Activated CD4-positive, CD25-positive, alpha-beta regulatory T cell (primary cell): ENCODE results near the gene THAP11.
"Not testable (repeated sequence)": the region's sequence is repeated elsewhere in the genome, so short reads cannot be mapped to it uniquely, and the experiment has no call there.

Experiments used
- DNase-seq, 4 experiments: peaks; one replicate each; lab custom pipeline; 2025; lab: John Stamatoyannopoulos, UW

THAP11 gene

DNA sequence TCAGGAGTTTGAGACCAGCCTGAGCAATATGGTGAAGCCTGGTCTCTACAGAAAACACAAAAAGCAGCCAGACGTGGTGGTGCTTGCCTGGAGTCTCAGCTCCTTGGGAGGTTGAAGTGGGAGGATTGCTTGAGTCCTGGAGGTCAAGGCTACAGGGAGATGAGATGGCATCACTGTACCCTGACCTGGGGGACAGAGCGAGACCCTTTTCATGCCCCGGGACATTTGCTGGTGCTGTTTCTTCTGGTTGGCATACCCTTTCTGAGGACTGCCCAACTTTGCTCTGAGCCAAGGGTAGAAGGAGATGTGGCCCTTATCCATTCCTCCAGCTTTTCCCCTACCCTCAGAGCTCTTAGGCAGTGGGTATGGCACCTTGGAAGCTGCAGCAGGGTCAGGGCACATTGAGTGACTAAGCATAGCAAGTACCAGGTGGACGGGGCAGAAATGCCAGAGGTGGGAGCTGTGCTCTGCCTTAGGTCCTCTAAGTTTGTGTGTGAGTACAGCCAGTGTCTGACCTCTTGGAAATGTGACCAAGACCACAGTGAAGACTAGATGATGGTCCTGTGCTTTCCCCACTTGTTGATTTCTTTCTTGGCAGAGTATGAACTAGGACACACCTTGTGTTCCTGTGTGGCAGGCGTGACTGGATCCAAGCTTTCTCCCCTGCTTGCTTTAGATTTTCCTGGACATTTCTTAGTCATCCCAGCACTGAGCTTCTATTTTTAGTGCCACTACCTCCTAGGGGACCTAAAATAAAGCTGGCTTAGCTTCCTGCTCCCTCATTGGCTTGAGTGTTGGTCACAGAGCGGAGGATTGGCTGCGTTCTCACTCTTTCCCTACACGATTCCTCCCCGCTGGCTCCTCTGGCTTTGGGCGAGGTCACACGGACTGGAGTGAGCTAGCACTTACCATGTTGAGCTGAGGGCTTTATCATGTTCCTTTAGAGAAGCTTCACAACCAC is 20.8 kb downstream of the THAP11 start:
- no peak for DNase-seq

DNA sequence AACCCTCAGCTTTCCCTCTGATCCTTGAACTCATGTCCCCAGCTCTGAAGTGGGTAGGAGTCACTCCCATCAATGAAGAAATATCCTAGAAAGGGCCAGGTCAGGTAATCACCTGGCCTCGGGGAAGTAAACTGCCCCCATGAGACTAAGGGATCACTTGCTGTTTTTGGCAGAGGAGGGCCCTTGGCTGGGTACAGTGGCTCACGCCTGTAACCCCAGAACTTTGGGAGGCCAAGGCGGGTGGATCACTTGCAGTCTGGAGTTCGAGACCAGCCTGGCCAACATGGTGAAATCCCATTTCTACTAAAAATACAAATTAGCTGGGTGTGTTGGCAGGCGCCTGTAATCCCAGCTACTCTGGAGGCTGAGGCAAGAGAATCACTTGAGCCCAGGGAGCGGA is 21.9 kb downstream of the THAP11 start:
- DNase-seq, result not testable (repeated sequence)

DNA sequence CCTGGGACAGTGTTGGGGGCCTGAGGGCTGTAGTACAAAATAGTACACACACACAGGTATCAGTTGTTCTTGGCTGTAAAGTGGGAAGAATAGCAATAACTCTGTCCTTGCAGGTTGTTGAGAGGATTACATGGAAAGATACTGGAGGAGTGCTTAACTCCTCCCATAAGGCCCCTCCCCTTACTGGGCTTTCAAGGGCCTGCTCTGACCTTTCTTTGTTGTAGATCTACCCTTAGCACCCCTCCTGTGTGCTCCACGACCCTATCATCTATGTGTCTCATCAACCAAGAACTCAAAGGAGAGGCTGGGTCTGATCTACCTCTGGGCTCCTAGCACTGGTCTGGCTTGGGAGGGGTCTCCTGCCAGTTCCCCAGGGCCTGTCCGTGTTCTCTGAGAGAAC is 22.5 kb downstream of the THAP11 start:
- no peak for DNase-seq

DNA sequence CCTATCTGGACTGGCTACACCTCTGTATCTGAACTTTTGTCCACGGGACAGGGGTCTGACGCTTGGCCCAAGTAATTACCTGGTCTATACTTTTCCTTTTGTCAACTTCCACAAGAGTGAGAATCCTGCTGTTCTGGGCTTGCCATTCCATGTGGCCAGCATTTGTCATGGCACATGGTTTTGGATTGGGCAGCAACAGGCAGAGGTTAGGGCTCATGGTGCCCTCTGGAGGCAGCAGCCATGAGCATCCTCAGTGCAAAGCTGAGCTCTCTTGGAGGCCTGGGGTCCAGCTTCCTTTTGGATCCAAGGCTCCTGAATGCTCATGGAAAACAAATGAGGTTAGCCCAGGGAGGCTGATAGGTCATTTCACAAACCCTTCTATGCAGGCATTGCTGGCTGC is 23.2 kb downstream of the THAP11 start:
- no peak for DNase-seq

DNA sequence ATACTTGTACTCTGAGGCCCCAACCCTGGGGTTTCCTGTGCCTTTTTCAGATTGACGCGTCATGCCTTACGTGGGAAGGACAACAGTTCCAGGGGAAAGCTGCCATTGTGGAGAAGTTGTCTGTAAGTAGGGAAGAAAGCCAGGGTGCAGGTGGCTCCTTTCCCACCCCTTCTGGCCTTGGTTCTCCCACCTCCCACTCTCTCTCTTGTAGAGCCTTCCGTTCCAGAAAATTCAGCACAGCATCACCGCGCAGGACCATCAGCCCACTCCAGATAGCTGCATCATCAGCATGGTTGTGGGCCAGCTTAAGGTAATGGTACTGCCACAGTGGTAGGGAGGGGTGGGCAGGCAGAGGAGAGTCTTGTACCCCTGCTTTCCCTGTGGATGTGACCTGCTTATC is 26.2 kb downstream of the THAP11 start:
- DNase-seq, result no peak

DNA sequence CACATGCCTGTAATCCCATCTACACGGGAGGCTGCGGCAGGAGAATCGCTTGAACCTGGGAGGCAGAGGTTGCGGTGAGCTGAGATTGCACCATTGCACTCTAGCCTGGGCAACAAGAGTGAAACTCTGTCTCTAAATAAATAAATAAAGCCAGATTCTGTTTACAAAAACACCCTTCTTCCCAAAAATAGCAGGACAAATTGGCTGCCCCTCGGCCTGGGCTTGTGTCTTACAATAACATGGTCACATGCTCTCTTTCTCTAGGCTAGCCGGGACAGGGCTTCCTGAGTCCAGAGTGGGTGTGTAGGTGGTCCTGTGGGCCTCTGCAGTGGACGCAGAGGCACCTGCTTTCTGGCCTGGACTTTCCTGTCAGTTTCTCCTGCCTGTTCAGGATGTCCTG is 27.5 kb downstream of the THAP11 start:
- DNase-seq, result no peak

DNA sequence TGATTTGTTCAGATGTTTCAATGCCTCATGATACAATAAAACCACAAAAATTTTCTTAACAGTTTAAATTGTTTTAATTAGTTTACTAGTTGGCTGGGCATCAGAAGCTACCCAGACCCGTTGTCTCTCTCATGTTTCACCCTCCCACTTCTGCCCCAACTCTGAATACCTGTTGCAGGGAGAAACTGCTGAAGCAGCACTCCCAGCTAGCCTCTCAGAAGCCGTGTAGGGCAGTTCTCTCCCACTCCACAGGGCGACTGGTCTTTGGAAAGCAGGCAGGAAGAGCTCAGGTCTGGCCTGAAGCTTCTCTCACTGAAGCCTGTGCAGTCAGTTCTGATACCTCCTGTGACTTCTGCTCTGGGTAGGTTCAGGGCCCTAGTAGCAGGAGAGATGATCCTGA is 29.1 kb downstream of the THAP11 start:
- DNase-seq, result no peak

DNA sequence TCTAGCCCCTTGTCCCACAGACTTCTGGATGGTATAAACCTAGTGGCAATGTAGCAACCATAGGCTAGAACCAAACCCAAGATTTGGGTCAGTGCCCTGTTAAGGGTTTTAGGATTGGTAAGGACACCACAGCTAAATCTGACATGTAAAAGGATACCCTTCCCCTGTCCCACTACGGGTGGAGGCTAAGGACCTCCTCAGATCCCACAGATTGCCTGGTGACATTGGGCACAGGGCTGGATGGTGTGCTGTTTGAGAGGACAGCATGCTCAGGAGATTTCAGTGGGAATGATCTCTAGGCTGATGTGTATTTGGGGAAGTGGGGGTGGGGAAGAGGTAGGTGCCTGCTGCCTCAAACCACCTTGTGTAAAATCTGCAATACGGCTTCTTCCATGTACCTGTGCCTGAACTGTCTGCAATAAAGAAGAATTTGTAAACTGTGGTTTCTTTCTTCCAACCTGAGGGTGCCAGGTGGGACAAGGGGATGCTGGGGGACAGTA is 30.1 kb downstream of the THAP11 start:
- DNase-seq, result no peak

DNA sequence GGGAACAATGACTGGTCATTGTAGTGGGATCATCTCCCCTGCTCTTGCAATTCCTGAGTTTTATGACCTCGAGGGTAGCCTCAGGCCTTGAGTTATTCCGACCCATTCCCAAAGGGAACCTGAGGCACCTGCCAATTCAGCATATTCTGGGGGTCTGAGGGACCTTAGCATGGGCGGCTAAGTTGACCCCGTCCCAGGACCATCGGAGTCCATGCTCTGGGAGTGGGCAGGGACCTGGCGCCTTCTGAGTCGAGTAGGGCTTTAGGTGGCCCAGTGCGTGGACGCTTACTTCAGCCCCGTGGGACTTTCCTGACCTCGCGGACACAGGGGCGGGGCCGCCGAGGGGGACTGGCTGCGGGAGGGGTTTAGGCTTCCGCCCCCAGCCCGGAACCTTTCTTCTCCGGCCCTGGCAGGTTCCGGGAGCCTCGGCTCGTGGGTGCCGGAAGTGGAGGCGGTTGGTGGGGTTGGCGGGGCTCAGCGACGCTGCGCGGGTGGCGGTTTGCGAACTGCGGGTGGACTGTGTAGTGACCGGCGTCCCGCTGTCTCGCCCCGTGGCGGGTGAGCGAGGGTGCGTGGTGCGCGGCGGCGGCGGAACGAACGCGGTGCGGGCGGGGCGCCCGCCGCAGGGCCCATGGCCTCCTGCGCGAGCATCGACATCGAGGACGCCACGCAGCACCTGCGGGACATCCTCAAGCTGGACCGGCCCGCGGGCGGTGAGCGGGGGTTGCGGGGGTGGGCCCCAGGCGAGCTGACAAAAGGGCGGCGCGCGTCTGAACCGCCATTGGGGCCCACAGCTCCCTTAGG is 30.7 kb downstream of the THAP11 start, which contains the start of gene EDC4:
Gene EDC4 (plus strand): TSS at position 422 of the 804 bp plus-strand sequence. CDS start 210 bp downstream, at position 632.
- DNase-seq, result peak; percentile 74 to 85 (median 76)

DNA sequence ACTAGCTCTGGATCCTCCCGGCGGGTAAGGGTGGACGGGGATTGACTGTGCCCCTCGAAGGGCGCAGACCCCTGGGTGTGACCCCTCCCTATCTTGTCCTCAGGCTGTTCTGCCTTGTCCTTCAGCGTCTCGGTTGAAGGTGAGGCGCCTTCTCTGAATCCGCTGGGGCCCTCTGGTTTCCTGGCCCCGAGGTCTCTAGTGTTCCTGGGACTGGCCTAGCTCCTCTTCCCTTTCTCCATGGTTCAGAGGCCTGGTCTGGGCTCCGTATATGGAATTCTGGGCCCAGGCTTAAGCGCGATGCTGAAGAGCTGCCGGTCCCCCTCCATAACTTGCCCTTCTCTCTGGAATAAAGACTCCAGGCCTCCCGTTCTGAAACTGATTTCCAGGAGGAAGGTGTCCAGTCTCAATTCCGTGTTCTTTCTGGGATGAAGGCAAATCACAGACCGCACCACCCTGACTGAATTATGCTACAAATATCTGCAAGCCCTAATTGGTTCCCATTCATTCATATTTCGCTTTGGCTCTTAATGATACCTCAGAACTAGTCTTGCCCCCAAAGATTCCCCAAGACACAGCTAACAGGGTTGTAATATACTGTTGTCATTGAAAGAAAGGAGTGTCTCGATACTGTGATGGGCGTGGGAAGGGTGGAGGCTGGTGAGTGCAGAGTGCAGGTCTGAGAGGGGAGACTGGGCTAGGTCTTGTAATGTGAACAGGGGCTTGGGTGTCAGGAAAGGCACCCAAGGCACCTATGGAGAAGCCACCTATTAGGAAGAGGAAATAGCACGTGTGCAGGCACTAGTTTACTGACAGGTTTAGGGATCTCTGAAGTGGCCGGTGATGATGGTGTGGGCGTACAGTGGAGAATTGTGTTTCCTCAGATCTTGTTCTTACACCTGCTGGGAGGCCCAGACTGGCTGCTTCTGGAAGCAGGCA is 31.6 kb downstream of the THAP11 start:
- DNase-seq, result no peak

DNA sequence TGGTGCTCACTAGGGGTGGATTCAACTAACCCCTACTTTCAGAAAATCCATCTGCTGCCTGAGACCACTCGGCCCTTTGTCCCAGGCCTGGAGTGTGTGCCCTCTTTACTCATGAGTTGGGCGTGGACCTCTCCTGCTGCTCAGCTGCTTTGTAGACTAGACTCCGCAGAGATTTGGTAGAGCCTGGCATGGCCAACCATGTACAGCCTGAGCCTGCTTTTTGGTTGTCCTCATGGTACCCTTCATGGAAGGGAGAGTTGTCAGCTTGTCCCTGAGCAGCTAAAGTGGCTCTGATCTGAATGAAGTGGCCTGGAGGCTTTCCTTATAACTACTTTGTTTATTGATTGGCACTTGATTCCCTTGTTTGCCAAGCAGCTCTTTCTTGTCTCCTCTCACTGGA is 32.3 kb downstream of the THAP11 start:
- no peak for DNase-seq

DNA sequence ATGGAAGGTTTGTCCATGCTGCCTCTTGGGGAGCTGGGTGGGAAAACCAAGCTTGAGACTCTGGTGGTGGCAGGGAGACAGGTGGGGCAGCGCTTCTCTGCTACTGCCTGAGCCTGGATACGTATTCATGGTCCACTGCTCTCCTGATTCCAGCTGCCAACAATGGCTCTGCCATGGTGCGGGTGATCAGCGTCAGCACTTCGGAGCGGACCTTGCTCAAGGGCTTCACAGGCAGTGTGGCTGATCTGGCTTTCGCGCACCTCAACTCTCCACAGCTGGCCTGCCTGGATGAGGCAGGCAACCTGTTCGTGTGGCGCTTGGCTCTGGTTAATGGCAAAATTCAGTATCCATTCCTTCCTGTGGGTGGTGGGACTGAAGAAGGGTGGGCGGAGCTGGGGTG is 34.9 kb downstream of the THAP11 start:
- DNase-seq, result no peak

DNA sequence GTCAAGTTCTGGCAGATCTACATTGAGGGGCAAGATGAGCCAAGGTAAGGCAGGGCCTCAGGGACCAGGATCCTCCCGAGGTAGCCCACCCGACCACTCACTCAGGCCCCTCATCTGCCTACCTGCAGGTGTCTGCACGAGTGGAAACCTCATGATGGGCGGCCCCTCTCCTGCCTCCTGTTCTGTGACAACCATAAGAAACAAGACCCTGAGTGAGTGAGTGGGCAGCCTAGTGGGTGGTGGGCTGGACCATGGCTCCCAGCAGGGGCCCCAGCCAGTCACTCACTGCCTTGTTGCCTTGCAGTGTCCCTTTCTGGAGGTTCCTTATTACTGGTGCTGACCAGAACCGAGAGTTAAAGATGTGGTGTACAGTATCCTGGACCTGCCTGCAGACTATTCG is 36.1 kb downstream of the THAP11 start:
- no peak for DNase-seq

DNA sequence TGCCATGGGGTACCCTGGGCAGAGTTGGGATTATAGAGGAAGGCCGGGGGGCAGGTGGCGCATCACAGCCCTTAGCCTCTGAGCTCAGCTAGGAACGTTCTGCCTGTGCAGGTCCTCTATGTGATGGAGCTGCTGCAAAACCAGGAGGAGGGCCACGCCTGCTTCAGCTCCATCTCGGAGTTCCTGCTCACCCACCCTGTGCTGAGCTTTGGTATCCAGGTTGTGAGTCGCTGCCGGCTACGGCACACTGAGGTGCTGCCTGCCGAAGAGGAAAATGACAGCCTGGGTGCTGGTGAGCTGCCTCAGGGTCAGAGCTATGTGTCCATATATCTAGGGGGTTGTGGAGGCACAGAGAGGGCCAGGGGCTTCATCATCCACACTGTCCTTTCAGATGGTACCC is 36.7 kb downstream of the THAP11 start:
- no peak for DNase-seq

DNA sequence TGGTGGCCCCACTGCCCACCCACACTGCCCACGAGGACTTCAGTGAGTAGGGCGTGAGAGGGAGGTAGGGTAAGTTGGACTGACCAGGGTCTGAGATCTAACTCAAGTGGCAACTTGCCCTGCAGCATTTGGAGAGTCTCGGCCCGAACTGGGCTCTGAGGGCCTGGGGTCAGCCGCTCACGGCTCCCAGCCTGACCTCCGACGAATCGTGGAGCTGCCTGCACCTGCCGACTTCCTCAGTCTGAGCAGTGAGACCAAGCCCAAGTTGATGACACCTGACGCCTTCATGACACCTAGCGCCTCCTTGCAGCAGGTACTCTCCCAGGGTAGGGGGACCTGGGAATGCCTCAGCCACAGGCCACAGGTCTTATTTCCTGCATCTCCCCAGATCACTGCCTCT is 37.3 kb downstream of the THAP11 start:
- no peak for DNase-seq

DNA sequence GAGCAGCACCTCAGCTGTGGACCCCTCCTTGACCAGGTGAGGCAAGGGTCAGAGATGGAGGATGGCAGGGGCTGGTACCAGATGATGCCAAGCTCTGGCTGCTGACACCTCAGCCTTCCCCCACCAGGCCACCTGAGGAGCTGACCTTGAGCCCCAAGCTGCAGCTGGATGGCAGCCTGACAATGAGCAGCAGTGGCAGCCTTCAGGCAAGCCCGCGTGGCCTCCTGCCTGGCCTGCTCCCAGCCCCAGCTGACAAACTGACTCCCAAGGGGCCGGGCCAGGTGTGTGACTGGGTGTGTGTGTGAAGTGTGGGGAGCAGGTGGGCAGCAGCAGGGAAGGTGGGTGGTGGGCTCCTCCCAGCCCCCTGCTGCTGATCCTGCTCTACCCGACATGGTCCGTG is 37.8 kb downstream of the THAP11 start:
- DNase-seq, result no peak

DNA sequence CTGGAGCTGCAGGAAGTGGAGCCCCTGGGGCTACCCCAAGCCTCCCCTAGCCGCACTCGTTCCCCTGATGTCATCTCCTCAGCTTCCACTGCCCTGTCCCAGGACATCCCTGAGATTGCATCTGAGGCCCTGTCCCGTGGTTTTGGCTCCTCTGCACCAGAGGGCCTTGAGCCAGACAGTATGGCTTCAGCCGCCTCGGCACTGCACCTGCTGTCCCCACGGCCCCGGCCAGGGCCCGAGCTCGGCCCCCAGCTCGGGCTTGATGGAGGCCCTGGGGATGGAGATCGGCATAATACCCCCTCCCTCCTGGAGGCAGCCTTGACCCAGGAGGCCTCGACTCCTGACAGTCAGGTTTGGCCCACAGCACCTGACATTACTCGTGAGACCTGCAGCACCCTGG is 38.5 kb downstream of the THAP11 start:
- no peak for DNase-seq

DNA sequence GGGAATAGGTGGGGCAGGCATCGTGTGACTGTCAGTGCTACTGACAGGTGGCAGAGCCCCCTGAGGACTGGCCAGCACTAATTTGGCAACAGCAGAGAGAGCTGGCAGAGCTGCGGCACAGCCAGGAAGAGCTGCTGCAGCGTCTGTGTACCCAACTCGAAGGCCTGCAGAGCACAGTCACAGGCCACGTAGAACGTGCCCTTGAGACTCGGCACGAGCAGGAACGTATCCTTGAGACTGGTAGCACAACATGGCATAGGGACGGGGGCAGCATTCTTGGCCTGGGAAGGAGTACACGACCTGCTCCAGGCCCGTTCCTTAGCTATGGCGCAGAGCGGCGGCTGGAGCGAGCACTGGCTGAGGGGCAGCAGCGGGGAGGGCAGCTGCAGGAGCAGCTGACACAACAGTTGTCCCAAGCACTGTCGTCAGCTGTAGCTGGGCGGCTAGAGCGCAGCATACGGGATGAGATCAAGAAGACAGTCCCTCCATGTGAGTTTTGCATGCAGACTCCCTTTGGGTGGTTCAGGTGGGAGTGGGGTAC is 39.6 kb downstream of the THAP11 start:
- no peak for DNase-seq

DNA sequence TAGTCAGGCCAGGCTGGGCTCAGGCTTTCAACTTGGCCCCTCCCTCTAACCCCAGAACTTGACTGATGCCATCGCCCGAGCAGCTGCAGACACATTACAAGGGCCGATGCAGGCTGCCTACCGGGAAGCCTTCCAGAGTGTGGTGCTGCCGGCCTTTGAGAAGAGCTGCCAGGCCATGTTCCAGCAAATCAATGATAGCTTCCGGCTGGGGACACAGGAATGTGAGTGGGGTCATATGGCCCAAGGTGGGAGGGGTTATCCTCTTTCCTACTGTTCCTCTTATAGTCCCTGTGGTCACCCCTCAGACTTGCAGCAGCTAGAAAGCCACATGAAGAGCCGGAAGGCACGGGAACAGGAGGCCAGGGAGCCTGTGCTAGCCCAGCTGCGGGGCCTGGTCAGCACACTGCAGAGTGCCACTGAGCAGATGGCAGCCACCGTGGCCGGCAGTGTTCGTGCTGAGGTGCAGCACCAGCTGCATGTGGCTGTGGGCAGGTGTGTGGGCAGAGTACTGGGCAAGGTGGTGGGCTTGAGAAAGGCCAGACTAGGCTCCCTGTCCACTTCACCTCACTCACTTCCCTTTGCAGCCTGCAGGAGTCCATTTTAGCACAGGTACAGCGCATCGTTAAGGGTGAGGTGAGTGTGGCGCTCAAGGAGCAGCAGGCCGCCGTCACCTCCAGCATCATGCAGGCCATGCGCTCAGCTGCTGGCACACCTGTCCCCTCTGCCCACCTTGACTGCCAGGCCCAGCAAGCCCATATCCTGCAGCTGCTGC is 40.4 kb downstream of the THAP11 start:
- no peak for DNase-seq

DNA sequence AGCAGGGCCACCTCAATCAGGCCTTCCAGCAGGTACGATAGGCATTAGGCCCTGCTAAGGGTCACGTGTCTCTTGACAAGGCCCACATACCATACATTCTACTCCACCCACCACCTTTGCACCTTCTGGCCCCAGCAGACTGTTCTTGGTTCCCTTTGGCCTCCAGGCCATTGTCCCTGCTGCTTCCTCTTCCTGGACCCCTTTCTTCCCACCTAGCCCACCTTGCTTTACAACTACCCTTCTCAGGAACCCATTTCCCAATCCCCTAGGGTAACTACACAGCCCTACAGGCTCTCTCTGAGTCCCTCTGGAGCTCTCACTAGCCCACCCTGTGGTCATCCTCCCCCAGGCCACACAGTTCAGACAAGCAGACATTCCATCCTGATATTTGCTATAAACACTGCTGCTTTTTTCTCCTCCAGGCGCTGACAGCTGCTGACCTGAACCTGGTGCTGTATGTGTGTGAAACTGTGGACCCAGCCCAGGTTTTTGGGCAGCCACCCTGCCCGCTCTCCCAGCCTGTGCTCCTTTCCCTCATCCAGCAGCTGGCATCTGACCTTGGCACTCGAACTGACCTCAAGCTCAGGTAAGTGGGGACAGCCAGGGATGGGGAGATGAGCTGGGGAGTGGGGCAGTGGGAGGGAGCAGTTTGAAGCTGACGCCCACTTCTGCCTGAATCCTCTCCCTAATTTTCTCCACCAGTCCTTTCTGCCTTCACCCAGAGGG is 41.2 kb downstream of the THAP11 start:
- DNase-seq, result no peak
